B cell (primary cell): ENCODE results near the gene NSA2. TPM values are rescaled to one million over a fixed set of nuclear protein-coding genes. Genes with fewer than 3 reads are reported as not detected.

Source experiments
- ATAC-seq: fragments of 200-7000 bp; cut with Tn5 transposase; one replicate; pipeline ENCODE4 v1.10.0; 2021; ENCODE audit warnings: low read depth, mild to moderate bottlenecking, moderate number of reproducible peaks, moderate library complexity
- CTCF ChIA-PET: fragments of 350-600 bp; sonication (Branson Sonifier 250); formaldehyde crosslinking; loops from one replicate; lab custom pipeline; 2021; ENCODE audit warnings: antibody characterized with exemption, inconsistent platforms; lab: Charles Lee
- POLR2A ChIA-PET: fragments of 350-600 bp; sonication (Branson Sonifier 250); formaldehyde crosslinking; loops from one replicate; lab custom pipeline; 2021; ENCODE audit warnings: antibody characterized with exemption; lab: Charles Lee
- DNase-seq: peaks from one replicate; pipeline ENCODE4 v3.0.0; 2013
- H2AFZ ChIP-seq: 2 replicates; pipeline ENCODE4 v1.6.1; 2012; ENCODE audit warnings: mild to moderate bottlenecking, low read depth, low read length; ENCODE audit not compliant: insufficient read depth, poor library complexity, severe bottlenecking
- H3K27ac ChIP-seq, 2 donors: 1 replicate in 1 of 2; 2 replicates in 1 of 2; pipeline ENCODE4 v1.5.1; 2012 to 2013; ENCODE audit warnings: low read length in 2 of 2, mild to moderate bottlenecking in 2 of 2, moderate library complexity in 1 of 2
- H3K27me3 ChIP-seq, 4 experiments: fragments of 200-600 bp in 1 of 4; sonication (generic) in 1 of 4; replicated peaks in 1 of 4; 1 replicate in 2 of 4; 2 replicates in 2 of 4; pipeline versions ENCODE4 v1.6.1 to v1.7.0; 2013 to 2016; ENCODE audit warnings: low read length in 3 of 4, mild to moderate bottlenecking in 2 of 4, mixed read lengths in 1 of 4, moderate library complexity in 1 of 4; ENCODE audit not compliant: insufficient read depth in 4 of 4, control insufficient read depth in 3 of 4; ENCODE audit errors: control extremely low read depth in 1 of 4
- H3K36me3 ChIP-seq, 2 experiments: replicated peaks in 1 of 2; 1 replicate in 1 of 2; 2 replicates in 1 of 2; pipeline versions ENCODE4 v1.6.1 to v1.7.1; 2013; ENCODE audit warnings: low read length in 1 of 2; ENCODE audit not compliant: insufficient read depth in 2 of 2, control insufficient read depth in 1 of 2; ENCODE audit errors: control extremely low read depth in 1 of 2, extremely low read depth in 1 of 2
- H3K4me1 ChIP-seq, 2 donors: fragments of 200-600 bp in 1 of 2; sonication (generic) in 1 of 2; 1 replicate in 1 of 2; 2 replicates in 1 of 2; pipeline versions ENCODE4 v1.5.1 to v1.6.1; 2013 to 2017; ENCODE audit warnings: low read length in 2 of 2; ENCODE audit not compliant: control insufficient read depth in 2 of 2, insufficient read depth in 2 of 2
- H3K4me2 ChIP-seq: replicated peaks from 2 replicates; pipeline ENCODE3; 2012; ENCODE audit warnings: mild to moderate bottlenecking, low read depth, low read length; ENCODE audit not compliant: poor library complexity, severe bottlenecking
- H3K4me3 ChIP-seq, 5 experiments: fragments of 200-600 bp in 1 of 5; sonication (generic) in 1 of 5; 1 replicate in 3 of 5; 2 replicates in 2 of 5; pipeline versions ENCODE4 v1.5.1 to v1.7.0; 2011 to 2016; ENCODE audit warnings: low read length in 4 of 5, mild to moderate bottlenecking in 4 of 5, low read depth in 2 of 5, control low read depth in 1 of 5, moderate library complexity in 1 of 5; ENCODE audit not compliant: insufficient read depth in 1 of 5; ENCODE audit errors: control extremely low read depth in 1 of 5, extremely low read depth in 1 of 5
- H3K79me2 ChIP-seq: fragments of 200-600 bp; sonication (generic); one replicate; pipeline ENCODE4 v1.6.0; 2016; ENCODE audit warnings: low read length; ENCODE audit not compliant: control insufficient read depth, insufficient read depth
- H3K9ac ChIP-seq: fragments of 200-600 bp; sonication (generic); 2 replicates; pipeline ENCODE4 v1.6.1; 2017; ENCODE audit warnings: mild to moderate bottlenecking, low read length, moderate library complexity
- H3K9me3 ChIP-seq, 3 donors: one replicate each; pipeline versions ENCODE4 v1.6.1 to v1.7.1; 2013; ENCODE audit warnings: low read length in 2 of 3; ENCODE audit not compliant: control insufficient read depth in 2 of 3, insufficient read depth in 1 of 3; ENCODE audit errors: control extremely low read depth in 1 of 3
- H4K20me1 ChIP-seq: 2 replicates; pipeline ENCODE4 v1.6.0; 2012; ENCODE audit warnings: mild to moderate bottlenecking, low read length; ENCODE audit not compliant: insufficient read depth, control insufficient read depth, poor library complexity, severe bottlenecking
- H3K27ac Mint-ChIP-seq: one replicate; pipeline ENCODE4 v1.8.0; 2021; ENCODE audit warnings: mixed read lengths
- H3K27me3 Mint-ChIP-seq: one replicate; pipeline ENCODE4 v1.8.0; 2021; ENCODE audit warnings: mixed read lengths
- H3K4me1 Mint-ChIP-seq: one replicate; pipeline ENCODE4 v1.8.0; 2021; ENCODE audit warnings: mixed read lengths
- H3K4me3 Mint-ChIP-seq: one replicate; pipeline ENCODE4 v1.8.0; 2021; ENCODE audit warnings: mixed read lengths
- H3K9me3 Mint-ChIP-seq: one replicate; pipeline ENCODE4 v1.8.0; 2022; ENCODE audit warnings: mixed read lengths; ENCODE audit not compliant: insufficient read depth
- EZH2 ChIP-seq: IDR thresholded peaks from 2 replicates; pipeline ENCODE4 v1.6.1; 2012; ENCODE audit warnings: borderline replicate concordance, low read depth, mild to moderate bottlenecking, moderate library complexity, low read length; ENCODE audit not compliant: insufficient read depth, poor library complexity, severe bottlenecking
- WGBS: methylation state at CpG from one replicate; pipeline ENCODE4 v1.1.5; 2013; ENCODE audit warnings: missing lambda C conversion rate; ENCODE audit not compliant: insufficient coverage; 5-methylcytosine and 5-hydroxymethylcytosine counted together
- intact Hi-C: fragments of 100-400 bp; cut with micrococcal nuclease; formaldehyde crosslinking; loops from one replicate; pipeline ENCODE4 v1.10.0; 2022
- polyA plus RNA-seq: library from polyadenylated mRNA; depleted of rRNA; stranded (reverse); fragments of >200 nt; gene quantifications from 2 replicates; pipeline ENCODE4 v1.2.3, GENCODE V29; 2012
- total RNA-seq, 2 donors: library from RNA; stranded (reverse); fragments of 120-200 nt in 1 of 2; gene quantifications; 1 replicate in 1 of 2; 2 replicates in 1 of 2; pipeline versions ENCODE4 v1.2.3 to v1.2.4, GENCODE V29; 2013 to 2022
- TF ChIP-seq, protein P1 (sequence below): fragments of 200-600 bp; IDR thresholded peaks from one replicate; pipeline ENCODE4 v1.8.0; 2022; ENCODE audit warnings: antibody characterized with exemption, mild to moderate bottlenecking

The NSA2 gene
- total and polyA plus RNA-seq, 2 donors (not counting 1 experiment from before 2014, with no cell fraction given) = 30.2 to 126 TPM

DNA sequence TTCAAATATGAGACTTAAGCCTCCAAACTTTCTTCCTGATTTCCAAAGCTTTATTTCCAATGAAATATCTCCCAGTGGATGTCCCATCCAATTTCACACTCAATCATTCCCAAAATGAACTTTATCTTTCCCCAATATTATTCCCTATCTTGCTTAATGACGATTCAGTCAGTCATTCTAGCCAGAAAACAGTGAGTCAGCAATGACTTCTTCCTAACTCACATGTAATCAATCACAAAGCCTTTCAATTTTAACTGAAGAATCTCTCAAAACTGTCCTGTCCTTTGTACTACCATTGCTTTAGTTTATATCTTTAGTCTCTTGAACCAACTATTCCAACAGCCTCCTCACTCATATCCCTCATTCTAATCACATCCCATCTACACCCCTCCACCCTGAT, 34.9 kb downstream of the NSA2 start:
- H3K79me2 ChIP-seq = no peaks in the 10 kb centered on the region
- H3K9ac ChIP-seq = no peak overlapping the region
- H3K9me3 Mint-ChIP-seq = no peaks in the 10 kb centered on the region
- POLR2A ChIA-PET = no interaction called here
- H3K4me2 ChIP-seq = no peak overlapping the region
- no peaks in the 10 kb centered on the region for H3K9me3 ChIP-seq
- no peak overlapping the region for H3K4me3 Mint-ChIP-seq
- no peaks in the 10 kb centered on the region for H3K4me1 ChIP-seq
- peaks cover 0 to 4% of the 10 kb centered on the region in 2 experiments for H3K36me3 ChIP-seq
- H4K20me1 ChIP-seq = no peaks in the 10 kb centered on the region
- H3K27ac ChIP-seq = no peak overlapping the region
- 44% methylated on average over 1 of the region's 1 CpG for WGBS
- no peak for TF ChIP-seq EZH2
- TF ChIP-seq, protein P1, sequence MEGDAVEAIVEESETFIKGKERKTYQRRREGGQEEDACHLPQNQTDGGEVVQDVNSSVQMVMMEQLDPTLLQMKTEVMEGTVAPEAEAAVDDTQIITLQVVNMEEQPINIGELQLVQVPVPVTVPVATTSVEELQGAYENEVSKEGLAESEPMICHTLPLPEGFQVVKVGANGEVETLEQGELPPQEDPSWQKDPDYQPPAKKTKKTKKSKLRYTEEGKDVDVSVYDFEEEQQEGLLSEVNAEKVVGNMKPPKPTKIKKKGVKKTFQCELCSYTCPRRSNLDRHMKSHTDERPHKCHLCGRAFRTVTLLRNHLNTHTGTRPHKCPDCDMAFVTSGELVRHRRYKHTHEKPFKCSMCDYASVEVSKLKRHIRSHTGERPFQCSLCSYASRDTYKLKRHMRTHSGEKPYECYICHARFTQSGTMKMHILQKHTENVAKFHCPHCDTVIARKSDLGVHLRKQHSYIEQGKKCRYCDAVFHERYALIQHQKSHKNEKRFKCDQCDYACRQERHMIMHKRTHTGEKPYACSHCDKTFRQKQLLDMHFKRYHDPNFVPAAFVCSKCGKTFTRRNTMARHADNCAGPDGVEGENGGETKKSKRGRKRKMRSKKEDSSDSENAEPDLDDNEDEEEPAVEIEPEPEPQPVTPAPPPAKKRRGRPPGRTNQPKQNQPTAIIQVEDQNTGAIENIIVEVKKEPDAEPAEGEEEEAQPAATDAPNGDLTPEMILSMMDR = no peak
- H3K27me3 ChIP-seq = no peaks in the 10 kb centered on the region
- intact Hi-C loops = no loop called here
- CTCF ChIA-PET = no interaction called here
- no peak overlapping the region for H2AFZ ChIP-seq
- ATAC-seq (no peak), DNase-seq (no peak)
- H3K4me3 ChIP-seq = no peak overlapping the region
- H3K27me3 Mint-ChIP-seq = peaks cover 2% of the 10 kb centered on the region
- H3K27ac Mint-ChIP-seq = no peak overlapping the region
- no peaks in the 10 kb centered on the region for H3K4me1 Mint-ChIP-seq

DNA sequence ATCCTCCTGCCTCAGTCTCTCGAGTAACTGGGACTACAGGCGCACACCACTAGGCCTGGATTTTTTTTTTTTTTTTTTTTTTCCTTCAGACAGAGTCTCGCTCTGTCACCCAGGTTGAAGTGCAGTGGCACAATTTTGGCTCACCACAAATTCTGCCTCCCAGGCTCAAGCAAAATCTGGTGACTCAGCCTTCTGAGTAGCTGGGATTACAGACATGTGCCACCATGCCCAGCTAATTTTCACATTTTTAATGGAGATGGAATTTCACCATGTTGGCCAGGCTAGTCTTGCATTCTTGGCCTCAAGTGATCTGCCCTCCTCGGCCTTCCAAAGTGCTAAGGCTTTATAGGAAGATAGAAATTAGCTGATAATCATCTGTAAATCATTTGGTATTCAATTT, 43.9 kb downstream of the NSA2 start:
- intact Hi-C loops = no loop called here
- H3K4me3 ChIP-seq = no peak overlapping the region
- no peaks in the 10 kb centered on the region for H3K4me1 ChIP-seq
- H3K27me3 ChIP-seq = no peaks in the 10 kb centered on the region
- DNase-seq (no peak), ATAC-seq (no peak)
- Mint-ChIP-seq H3K27ac (no peak overlapping the region), H3K9me3 (no peaks in the 10 kb centered on the region), H3K27me3 (no peaks in the 10 kb centered on the region), H3K4me1 (no peaks in the 10 kb centered on the region), H3K4me3 (no peak overlapping the region)
- H3K79me2 ChIP-seq = no peaks in the 10 kb centered on the region
- H3K27ac ChIP-seq = no peak overlapping the region
- no peak overlapping the region for H3K9ac ChIP-seq
- CTCF ChIA-PET = no interaction called here
- H2AFZ ChIP-seq = no peak overlapping the region
- H4K20me1 ChIP-seq = no peaks in the 10 kb centered on the region
- H3K4me2 ChIP-seq = no peak overlapping the region
- WGBS = 100% methylated on average over 2 of the region's 4 CpGs
- H3K9me3 ChIP-seq = no peaks in the 10 kb centered on the region
- POLR2A ChIA-PET = no interaction called here
- peaks cover 0 to 2% of the 10 kb centered on the region in 2 experiments for H3K36me3 ChIP-seq
- TF ChIP-seq, protein P1 = no peak
- no peak for TF ChIP-seq EZH2
